ENCODE results near the gene KLRC3. TPM values are rescaled to one million over a fixed set of nuclear protein-coding genes. Genes with fewer than 3 reads are reported as not detected.
"Not testable (repeated sequence)": the region's sequence is repeated elsewhere in the genome, so short reads cannot be mapped to it uniquely, and the experiment has no call there.

The KLRC3 gene
- not detected in 2 replicates for total RNA-seq

GRCh38 chr12:10420334-10420733, at the start of gene KLRC3:
Gene KLRC3 (minus strand): TSS chr12:10420595. CDS start chr12:10420550, 45 bp downstream.
- DNase-seq (ENCODE audit: low read depth) = not testable (repeated sequence)

DNA sequence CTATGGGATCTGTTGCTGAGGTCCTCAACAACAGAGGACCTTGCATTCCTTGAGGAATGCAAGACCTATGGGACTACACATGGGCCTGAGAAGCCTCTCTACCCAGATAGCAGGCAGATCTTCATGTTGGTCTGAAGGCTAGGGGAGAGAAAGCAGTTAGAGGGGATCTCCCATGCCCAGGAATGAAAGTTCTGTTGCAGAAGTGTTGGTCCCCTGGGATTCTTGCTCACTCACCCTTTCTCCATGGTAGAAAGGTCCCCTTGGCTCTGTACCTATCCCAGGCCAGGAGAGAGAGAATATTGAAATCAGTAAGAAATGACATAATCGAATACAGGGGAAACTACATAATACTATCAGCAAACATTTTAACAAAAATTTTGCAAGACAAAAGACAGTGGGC, 49.3 kb upstream of the KLRC3 start:
- DNase-seq (ENCODE audit: low read depth) = no peak

DNA sequence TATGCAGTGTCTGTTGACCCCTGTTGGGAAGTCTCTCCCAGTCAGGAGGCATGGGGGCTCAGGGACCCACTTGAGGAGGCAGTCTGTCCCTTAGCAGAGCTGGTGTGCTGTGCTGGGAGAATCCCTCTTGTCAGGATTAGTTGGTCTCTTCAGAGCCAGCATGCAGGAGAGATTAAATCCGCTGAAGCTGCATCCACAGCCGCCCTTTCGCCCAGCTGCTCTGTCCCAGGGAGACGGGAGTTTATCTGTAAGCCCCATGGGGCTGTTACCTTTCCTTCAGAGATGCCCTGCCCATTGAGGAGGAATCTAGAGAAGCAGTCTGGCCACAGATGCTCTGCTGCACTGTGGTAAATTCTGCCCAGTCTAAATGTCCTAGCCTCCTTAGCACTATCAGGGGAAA, 45.9 kb upstream of the KLRC3 start:
- no peak for DNase-seq (ENCODE audit: low read depth)

GRCh38 chr12:10457760-10458159, 37.4 kb upstream of the KLRC3 start:
- no peak for DNase-seq (ENCODE audit: low read depth)

- DNase-seq (ENCODE audit: low read depth) = no peak
These were observed 36.5 kb upstream of the KLRC3 start for GRCh38 chr12:10456856-10457255.

- DNase-seq (ENCODE audit: low read depth) = no peak
These were observed 35.4 kb upstream of the KLRC3 start for GRCh38 chr12:10455766-10456165.

DNA sequence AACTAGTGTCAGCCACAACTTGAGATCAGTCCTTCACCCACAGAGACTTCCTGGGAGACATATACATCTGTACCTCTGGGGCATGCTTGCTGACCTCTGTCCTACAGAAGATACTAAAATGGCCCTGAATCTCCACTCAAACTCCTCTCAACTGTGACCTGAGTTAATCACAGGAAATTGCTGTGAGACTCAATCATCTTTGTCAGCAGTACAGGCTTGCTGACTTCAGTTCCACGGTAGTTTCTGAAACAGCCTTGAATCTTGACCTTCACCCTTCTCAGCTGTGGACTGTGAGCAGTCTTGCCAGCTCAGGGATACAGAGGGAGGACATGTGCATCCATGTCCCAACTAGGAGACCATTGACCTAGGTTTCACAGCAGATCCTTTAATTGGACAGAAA, 34.1 kb upstream of the KLRC3 start:
- peak; percentile 53 for DNase-seq (ENCODE audit: low read depth)

DNA sequence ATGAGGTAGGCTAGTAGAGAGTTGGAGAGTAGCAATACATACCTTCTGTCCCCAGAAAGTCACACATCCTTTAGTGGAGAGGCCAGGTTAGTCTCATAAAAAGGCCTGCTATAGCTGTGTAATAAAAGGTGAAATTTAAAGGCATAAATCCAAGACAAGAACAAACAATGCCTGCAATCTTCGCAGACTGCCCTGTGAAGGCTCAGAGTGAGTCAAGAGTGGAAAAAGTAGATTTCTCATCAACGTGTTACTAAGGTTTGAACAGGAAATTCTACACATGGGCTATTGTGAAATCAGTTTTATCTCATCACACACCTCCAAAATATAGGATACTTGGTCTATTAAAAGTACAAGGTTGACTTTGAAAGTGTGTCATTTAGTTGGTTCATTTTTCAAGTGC, 32.8 kb upstream of the KLRC3 start, which contains the start of gene KLRC1:
Gene KLRC1, minus strand, starts transcription at position 222 of the 400 bp plus-strand sequence. CDS start 2,221 bp downstream, outside the sequence.
- peak; percentile 23 for DNase-seq (ENCODE audit: low read depth)

- DNase-seq (ENCODE audit: low read depth) = no peak
These were observed 27.8 kb upstream of the KLRC3 start for GRCh38 chr12:10448236-10448635.

DNA sequence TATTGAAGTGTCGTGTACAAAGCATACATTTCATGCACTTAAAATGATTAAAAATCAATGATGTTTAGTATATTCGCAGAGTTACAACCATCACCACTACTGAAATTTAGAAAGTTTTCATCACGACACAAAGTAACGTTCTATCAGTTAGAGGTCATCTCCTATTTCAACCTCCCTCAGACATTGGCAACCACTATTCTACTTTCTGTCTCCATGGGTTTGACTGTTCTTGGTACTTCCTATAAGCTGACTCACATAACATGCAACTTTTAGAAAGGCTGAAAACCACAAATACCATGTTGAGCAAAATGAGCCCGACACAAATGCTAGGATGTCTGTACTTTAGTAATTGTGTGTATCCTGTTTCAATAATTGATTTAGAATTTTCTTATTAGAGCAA, 25.7 kb upstream of the KLRC3 start:
- not testable (repeated sequence) for DNase-seq (ENCODE audit: low read depth)

DNA sequence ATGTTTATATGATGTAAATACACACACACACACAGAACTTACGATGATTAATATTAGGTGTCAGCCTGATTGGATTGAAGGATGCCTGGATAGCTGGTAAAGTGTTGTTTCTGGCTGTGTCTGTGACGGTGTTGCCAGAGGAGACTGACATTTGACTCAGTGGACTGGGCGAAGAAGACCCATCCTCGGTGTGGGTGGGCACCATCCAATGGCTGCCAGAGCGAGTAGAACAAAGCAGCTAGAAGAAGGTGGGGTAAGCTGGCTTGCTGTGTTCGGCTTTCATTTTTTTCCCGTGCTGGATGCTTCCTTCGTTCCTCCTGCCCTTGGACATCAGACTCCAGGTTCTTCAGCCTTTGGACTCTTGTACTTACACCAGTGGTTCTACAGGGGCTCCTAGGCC, 20.7 kb upstream of the KLRC3 start:
- not testable (repeated sequence) for DNase-seq (ENCODE audit: low read depth)

DNA sequence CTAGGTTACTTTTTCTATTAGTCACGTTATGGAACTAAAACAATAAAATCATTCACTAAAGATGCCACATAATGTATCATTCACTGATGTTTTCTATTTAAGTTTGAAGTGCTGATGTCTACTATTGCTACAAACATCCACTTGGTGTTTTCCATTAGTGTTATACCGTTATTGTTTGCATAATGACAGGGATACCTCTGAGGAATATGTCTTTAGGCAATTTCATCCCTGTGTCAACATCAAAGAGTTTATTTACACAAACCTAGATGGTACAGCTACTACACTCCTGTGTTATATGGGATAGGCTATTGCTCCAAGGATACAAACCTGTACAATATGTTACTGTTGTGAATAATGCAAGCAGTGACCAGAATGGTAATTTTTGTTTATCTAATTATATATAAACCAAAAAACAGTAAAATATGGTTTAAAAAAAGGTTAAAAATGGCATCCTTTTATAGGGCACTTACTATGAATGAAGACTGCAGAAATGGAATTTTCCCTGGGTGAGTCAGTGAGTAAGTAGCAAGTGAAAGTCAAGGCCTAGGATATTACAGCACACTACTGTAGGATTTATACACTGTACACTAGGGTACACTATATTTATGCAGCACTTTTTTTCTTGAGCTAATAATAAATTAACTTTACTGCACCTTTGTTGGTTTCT, 19.3 kb upstream of the KLRC3 start:
- not testable (repeated sequence) for DNase-seq (ENCODE audit: low read depth)

DNA sequence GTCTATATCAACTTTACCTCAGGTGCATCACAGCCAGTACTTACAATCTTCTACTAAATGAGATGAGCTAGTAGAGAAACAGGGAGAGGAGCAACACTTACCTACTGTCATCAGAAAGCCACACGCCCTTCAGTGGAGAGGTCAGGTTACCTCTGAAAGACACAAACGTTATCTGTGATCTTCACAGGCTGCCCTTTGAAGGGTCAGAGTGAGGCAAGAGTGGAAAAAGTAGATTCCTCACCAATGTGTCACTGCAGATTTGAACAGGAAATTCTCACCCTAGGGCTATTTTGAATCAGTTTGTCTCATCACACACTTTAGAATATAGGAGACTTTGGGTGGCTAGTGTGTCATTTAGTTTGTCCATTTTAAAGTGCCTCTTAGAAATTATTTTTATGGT, 17.2 kb upstream of the KLRC3 start:
- not testable (repeated sequence) for DNase-seq (ENCODE audit: low read depth)

GRCh38 chr12:10435816-10436215, 15.4 kb upstream of the KLRC3 start, which contains the start of gene KLRC2:
Gene KLRC2 (minus strand): TSS chr12:10436010. CDS start chr12:10435986, 24 bp downstream.
- not testable (repeated sequence) for DNase-seq (ENCODE audit: low read depth)

GRCh38 chr12:10430623-10431022, 10.2 kb upstream of the KLRC3 start:
- not testable (repeated sequence) for DNase-seq (ENCODE audit: low read depth)

DNA sequence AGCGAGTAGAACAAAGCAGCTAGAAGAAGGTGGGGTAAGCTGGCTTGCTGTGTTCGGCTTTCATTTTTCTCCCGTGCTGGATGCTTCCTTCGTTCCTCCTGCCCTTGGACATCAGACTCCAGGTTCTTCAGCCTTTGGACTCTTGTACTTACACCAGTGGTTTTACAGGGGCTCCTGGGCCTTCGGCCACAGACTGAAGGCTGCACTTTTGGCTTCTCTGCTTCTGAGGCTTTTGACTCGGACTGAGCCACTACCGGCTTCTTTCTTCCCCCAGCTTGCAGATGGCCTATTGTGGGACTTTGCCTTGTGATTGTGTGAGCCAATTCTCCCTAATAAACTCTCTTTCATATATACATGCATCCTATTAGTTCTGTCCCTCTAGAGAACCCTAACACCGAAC, 5.5 kb upstream of the KLRC3 start:
- DNase-seq (ENCODE audit: low read depth) = not testable (repeated sequence)

DNA sequence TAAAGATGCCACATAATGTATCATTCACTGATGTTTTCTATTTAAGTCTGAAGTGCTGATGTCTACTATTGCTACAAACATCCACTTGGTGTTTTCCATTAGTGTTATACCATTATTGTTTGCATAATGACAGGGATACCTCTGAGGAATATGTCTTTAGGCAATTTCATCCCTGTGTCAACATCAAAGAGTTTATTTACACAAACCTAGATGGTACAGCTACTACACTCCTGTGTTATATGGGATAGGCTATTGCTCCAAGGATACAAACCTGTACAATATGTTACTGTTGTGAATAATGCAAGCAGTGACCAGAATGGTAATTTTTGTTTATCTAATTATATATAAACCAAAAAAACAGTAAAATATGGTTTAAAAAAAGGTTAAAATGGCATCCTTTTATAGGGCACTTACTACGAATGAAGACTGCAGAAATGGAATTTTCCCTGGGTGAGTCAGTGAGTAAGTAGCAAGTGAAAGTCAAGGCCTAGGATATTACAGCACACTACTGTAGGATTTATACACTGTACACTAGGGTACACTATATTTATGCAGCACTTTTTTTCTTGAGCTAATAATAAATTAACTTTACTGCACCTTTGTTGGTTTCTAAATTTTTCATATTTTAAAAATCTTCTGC, 4.0 kb upstream of the KLRC3 start:
- not testable (repeated sequence) for DNase-seq (ENCODE audit: low read depth)

DNA sequence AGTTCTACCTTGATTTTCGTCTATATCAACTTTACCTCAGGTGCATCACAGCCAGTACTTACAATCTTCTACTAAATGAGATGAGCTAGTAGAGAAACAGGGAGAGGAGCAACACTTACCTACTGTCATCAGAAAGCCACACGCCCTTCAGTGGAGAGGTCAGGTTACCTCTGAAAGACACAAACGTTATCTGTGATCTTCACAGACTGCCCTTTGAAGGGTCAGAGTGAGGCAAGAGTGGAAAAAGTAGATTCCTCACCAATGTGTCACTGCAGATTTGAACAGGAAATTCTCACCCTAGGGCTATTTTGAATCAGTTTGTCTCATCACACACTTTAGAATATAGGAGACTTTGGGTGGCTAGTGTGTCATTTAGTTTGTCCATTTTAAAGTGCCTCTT, 1.8 kb upstream of the KLRC3 start:
- DNase-seq (ENCODE audit: low read depth) = not testable (repeated sequence)

- DNase-seq (ENCODE audit: low read depth) = no peak
These were observed 11.0 kb downstream of the KLRC3 start, which contains the start of gene KLRC4 for GRCh38 chr12:10409392-10409791. Gene KLRC4 (minus strand): TSS chr12:10409757. CDS start chr12:10409575, 182 bp downstream.

- DNase-seq (ENCODE audit: low read depth) = no peak
These were observed 11.6 kb downstream of the KLRC3 start for GRCh38 chr12:10408842-10409241.

DNA sequence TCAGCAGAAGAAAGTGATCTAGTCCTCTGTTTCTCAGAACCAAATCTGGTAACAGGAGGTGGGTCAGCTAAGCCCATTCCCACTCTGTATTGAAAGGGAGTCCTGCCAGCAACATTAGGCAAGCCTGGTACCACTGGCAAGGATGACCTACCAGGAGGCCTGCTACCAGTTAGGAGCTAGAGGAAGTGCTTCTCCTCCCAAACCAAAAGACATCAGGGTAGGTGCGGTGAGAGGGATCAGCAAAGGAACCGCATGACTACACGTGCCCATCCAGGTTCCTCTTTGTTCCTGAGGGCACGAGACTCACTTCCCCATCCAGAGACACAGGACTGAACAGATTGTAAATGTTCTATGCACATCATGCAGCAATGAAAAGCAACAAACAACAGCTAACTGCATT, 13.7 kb downstream of the KLRC3 start:
- no peak for DNase-seq (ENCODE audit: low read depth)

GRCh38 chr12:10405294-10405693, 15.1 kb downstream of the KLRC3 start:
- DNase-seq (ENCODE audit: low read depth) = no peak

DNA sequence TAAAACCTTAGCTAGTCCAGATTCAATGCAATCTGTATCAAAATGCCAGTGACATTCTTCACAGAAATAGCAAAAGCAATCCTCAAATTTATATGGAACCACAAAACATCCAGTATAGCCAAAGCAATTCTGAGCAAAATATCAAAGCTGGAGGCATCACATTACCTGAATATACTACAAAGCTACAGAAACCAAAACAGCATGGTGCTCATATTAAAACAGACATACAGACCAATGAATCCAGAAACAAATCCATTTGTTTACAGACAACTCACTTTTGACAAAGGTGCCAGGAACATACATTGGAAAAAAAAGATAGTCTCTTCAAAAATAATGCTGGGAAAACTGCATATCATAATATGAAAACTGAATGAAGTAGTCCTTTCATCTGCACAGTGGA, 15.6 kb downstream of the KLRC3 start:
- no peak for DNase-seq (ENCODE audit: low read depth)

Data from renal cortical epithelial cell (primary cell).